Thyroid gland (tissue), 4 donors: ENCODE results near the gene FAM193A. TPM values are rescaled to one million over a fixed set of nuclear protein-coding genes. Genes with fewer than 3 reads are reported as not detected.
A peak's percentile ranks its signal among the peaks of the same experiment; 100 is the strongest.
"Not testable (repeated sequence)": the region's sequence is repeated elsewhere in the genome, so short reads cannot be mapped to it uniquely, and the experiment has no call there.

ENCODE experiments used
- DNase-seq, 2 donors: peaks; one replicate each; pipeline ENCODE4 v3.0.0-alpha.2; 2019
- H3K27ac ChIP-seq, 3 donors: fragments of 200-600 bp; sonication (generic); 1 replicate in 2 of 3; 2 replicates in 1 of 3; pipeline ENCODE4 v1.5.1; 2016 to 2019; ENCODE audit warnings: mild to moderate bottlenecking in 1 of 3, moderate library complexity in 1 of 3
- H3K27me3 ChIP-seq: fragments of 200-600 bp; sonication (generic); one replicate; pipeline ENCODE4 v1.5.1; 2019
- H3K36me3 ChIP-seq, 2 donors: fragments of 200-600 bp; sonication (generic); one replicate each; pipeline ENCODE4 v1.5.1; 2016 to 2019
- H3K4me1 ChIP-seq, 2 donors: fragments of 200-600 bp; sonication (generic); one replicate each; pipeline ENCODE4 v1.5.1; 2017 to 2019
- H3K4me3 ChIP-seq, 3 donors: fragments of 200-600 bp; sonication (generic); replicated peaks in 1 of 3; 1 replicate in 2 of 3; 2 replicates in 1 of 3; pipeline ENCODE4 v1.5.1; 2016; ENCODE audit warnings: mild to moderate bottlenecking in 1 of 3
- H3K9me3 ChIP-seq: fragments of 200-600 bp; sonication (generic); one replicate; pipeline ENCODE4 v1.5.1; 2017
- POLR2A ChIP-seq, 2 donors: fragments of 450-650 bp; IDR thresholded peaks; one replicate each; pipeline ENCODE4 v1.6.1; 2017; ENCODE audit warnings: antibody characterized with exemption in 2 of 2, mild to moderate bottlenecking in 2 of 2, moderate library complexity in 1 of 2
- WGBS, 2 donors: methylation state at CpG; one replicate each; pipeline ENCODE4 v1.1.5; 2017; 5-methylcytosine and 5-hydroxymethylcytosine counted together
- intact Hi-C: fragments of 100-400 bp; cut with DNase I; formaldehyde crosslinking; loops from one replicate; pipeline ENCODE4 v1.15.1; 2023
- total RNA-seq, 4 donors: library from RNA; depleted of rRNA; stranded (reverse); fragments of >200 nt; gene quantifications; one replicate each; pipeline ENCODE4 v1.2.3, GENCODE V29; 2016
- TF ChIP-seq, protein P1 (sequence below), 6 experiments: fragments of 200-600 bp in 3 of 6; fragments of 450-650 bp in 3 of 6; sonication (generic) in 3 of 6; IDR thresholded peaks; one replicate each; pipeline ENCODE4 v1.5.1; 2016 to 2019; ENCODE audit warnings: antibody characterized with exemption in 6 of 6, mild to moderate bottlenecking in 2 of 6, inconsistent platforms in 1 of 6, moderate library complexity in 1 of 6

Gene FAM193A
- total RNA-seq, 4 donors from 2014 or later: 22.4 to 36.7 (median 30.3) TPM

DNA sequence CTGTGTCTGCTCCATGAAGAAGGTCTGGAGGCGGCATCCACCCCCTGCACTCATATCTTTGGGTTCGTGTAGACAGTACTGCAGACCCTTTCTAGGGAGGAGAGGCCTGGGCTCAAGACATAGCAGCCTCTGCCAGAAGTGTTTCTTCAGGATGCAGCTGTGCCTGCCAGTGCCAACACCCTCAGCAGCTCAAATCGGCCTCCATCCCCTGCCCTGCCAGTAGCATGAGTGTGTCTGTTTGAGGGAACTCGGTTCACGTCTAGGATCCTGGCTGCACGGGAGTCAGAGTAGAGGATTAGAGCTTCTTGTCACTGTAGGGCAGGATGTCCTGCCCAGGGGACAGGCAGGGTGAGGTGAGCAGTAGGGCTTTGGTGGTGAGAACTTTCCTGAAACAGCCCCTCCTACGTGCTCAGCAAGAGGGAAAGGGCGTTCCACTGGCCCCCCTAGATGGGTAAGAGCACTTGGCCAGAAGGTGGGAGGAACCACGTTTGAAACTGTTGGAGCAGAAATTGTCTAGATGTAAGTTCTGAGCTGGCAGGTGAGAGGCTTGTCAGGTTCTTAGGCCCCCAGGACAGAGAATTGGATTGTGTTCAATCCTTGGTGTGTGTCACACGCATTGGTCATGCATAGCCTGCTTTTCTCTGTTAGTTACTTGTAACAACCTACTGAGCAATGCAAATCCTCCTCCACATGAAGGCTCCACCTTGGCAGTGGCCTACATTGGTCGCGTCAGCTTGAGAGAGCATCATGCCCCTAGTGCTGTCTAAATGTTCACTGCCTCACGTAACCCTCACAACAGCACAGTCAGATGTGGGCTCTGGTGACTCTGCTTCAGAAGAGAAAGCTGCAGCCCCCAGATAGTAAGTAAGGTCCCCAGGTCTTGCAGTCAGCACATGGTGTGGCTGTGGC lies 25.8 kb upstream of the FAM193A start:
- Histone ChIP-seq H3K4me1 (peaks cover 0 to 9% of the 10 kb centered on the region in 2 donors), H3K27ac (peak overlapping the region in 1 of 3 donors; percentile 51), H3K27me3 (no peaks in the 10 kb centered on the region), H3K9me3 (no peaks in the 10 kb centered on the region), H3K4me3 (no peak overlapping the region), H3K36me3 (peaks cover 25 to 28% of the 10 kb centered on the region in 2 donors)
- whole genome bisulfite sequencing, 2 donors: 47 to 54% methylated on average over 10 to 13 of the region's 13 CpGs
- DNase-seq: peak; percentile 32 to 64
- intact Hi-C loops: no loop called here
- no peak for TF ChIP-seq POLR2A (IDR thresholded peaks at IDR 0.05)
- TF ChIP-seq, protein P1, sequence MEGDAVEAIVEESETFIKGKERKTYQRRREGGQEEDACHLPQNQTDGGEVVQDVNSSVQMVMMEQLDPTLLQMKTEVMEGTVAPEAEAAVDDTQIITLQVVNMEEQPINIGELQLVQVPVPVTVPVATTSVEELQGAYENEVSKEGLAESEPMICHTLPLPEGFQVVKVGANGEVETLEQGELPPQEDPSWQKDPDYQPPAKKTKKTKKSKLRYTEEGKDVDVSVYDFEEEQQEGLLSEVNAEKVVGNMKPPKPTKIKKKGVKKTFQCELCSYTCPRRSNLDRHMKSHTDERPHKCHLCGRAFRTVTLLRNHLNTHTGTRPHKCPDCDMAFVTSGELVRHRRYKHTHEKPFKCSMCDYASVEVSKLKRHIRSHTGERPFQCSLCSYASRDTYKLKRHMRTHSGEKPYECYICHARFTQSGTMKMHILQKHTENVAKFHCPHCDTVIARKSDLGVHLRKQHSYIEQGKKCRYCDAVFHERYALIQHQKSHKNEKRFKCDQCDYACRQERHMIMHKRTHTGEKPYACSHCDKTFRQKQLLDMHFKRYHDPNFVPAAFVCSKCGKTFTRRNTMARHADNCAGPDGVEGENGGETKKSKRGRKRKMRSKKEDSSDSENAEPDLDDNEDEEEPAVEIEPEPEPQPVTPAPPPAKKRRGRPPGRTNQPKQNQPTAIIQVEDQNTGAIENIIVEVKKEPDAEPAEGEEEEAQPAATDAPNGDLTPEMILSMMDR (IDR thresholded peaks at IDR 0.05): no peak

DNA sequence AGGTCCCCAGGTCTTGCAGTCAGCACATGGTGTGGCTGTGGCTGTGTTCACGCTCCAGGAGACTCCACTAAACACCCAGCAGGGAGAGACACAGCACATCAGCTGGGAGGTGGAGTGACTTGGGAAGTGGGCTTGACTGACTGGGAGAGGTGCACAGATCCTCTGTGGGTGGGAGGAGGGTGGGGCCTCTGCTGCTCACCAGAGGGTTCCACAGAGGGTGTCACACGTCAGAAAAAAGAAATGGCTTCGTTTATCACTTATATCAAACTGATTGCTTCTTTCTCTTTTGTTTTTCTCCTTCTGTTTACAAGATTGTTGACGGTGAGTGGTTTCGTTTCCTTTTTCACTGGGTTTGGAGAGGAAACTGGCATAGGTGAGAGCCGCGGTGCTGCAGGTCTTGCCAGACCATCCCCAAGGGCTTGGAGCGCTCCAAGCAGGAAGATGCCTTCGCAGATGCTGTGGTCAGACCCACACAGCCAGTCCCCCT lies 24.8 kb upstream of the FAM193A start:
- Histone ChIP-seq H3K27ac (no peak overlapping the region), H3K27me3 (no peaks in the 10 kb centered on the region), H3K9me3 (no peaks in the 10 kb centered on the region), H3K4me3 (no peak overlapping the region), H3K4me1 (peaks cover 6 to 17% of the 10 kb centered on the region in 2 donors), H3K36me3 (peaks cover 25 to 28% of the 10 kb centered on the region in 2 donors)
- intact Hi-C loops: no loop called here
- no peak for TF ChIP-seq POLR2A (IDR thresholded peaks at IDR 0.05)
- TF ChIP-seq, protein P1 (IDR thresholded peaks at IDR 0.05): no peak
- WGBS, 2 donors: 76 to 80% methylated on average over 9 of the region's 9 CpGs
- DNase-seq: peak in 1 of 2 donors; percentile 11

DNA sequence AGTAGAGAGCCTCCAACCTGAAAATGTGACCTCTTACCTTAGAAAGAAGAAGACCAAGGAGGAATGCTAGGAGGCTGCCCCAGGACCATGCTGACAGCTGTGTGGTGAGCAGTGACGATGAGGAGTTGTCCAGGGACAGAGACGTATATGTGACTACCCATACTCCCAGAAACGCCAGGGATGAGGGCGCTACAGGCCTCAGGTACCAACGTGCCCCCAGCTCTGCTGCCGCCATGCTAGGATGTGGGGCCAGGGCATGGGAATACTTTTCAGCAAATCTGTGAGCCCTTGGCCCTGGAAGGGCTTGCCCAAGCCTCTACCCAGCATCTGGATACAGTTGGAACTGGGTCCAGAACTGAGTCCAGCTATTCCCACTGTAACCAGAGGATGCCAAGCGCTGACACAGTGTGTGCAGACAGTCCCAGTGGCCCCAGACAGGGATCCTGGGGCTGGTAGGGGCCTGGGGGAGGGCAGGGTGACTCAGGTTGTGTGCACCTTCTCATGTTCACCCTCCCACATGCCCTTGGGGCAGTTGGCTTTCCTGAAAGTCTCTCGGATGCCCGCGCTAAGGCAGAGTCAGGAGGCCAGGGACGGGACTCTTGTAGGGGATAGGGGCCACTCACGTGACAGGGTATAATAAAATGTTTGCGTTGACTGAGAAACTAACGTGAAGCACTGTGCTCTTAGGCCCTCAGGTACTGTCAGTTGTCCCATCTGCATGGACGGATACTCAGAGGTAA lies 23.9 kb upstream of the FAM193A start:
- 89 to 97% methylated on average over 12 to 14 of the region's 15 CpGs for WGBS, 2 donors
- no peak overlapping the region for H3K27ac ChIP-seq
- H3K4me1 ChIP-seq: peaks cover 6 to 17% of the 10 kb centered on the region in 2 donors
- no peak for DNase-seq
- H3K36me3 ChIP-seq: peaks cover 25 to 28% of the 10 kb centered on the region in 2 donors
- intact Hi-C loops: no loop called here
- H3K27me3 ChIP-seq: no peaks in the 10 kb centered on the region
- TF ChIP-seq, protein P1 (IDR thresholded peaks at IDR 0.05): no peak
- no peak for TF ChIP-seq POLR2A (IDR thresholded peaks at IDR 0.05)
- H3K4me3 ChIP-seq: no peak overlapping the region
- H3K9me3 ChIP-seq: no peaks in the 10 kb centered on the region

DNA sequence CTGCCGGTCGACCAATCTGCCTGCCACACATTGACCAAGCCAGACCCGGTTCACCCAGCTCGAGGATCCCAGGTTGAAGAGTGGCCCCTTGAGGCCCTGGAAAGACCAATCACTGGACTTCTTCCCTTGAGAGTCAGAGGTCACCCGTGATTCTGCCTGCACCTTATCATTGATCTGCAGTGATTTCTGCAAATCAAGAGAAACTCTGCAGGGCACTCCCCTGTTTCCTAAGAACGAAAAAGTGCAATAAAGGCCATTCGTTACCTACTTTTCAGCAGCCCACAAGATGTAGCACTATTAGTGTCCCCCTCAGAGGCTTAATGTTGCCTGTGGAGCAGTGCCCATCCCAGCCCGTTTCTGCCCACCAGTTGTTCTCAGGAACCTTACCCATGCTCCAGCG lies 22.3 kb upstream of the FAM193A start:
- H3K27me3 ChIP-seq, DNase-seq, H3K27ac ChIP-seq, intact Hi-C loops, H3K4me3 ChIP-seq, H3K9me3 ChIP-seq: not testable (repeated sequence)
- Histone ChIP-seq H3K4me1 (peaks cover 6 to 17% of the 10 kb centered on the region in 2 donors), H3K36me3 (peaks cover 25 to 28% of the 10 kb centered on the region in 2 donors)
- 83 to 84% methylated on average over 9 of the region's 9 CpGs for WGBS, 2 donors

DNA sequence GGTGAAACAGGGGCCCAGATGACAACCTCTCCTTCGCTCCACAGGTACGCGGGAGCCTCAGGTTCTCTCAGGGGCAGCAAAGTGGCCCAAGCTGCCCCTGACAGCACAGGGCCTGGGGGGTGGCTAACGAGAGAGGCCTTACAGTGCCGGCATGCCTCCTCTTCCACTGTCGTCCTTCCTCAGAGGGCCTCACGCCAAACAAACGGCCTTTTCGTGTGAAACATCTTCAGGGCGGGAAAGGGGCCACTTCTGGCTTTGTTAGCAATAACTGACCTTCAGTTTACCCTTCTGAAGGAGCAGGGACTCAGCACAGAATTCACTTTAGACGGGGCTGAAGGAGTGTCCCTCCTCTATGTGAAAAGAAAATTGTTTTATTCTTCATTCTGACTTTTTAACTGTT lies 21.5 kb upstream of the FAM193A start:
- H3K4me3 ChIP-seq, H3K27me3 ChIP-seq, intact Hi-C loops, H3K9me3 ChIP-seq, DNase-seq, H3K27ac ChIP-seq: not testable (repeated sequence)
- 81% methylated on average over 11 of the region's 11 CpGs for WGBS, 2 donors
- H3K4me1 ChIP-seq: peaks cover 6 to 17% of the 10 kb centered on the region in 2 donors
- H3K36me3 ChIP-seq: peaks cover 25 to 28% of the 10 kb centered on the region in 2 donors
